Omental fat pad (tissue), 4 donors: ENCODE measurements around the gene IQCN. TPM values are rescaled to one million over a fixed set of nuclear protein-coding genes. Genes with fewer than 3 reads are reported as not detected.
A peak's percentile ranks its signal among the peaks of the same experiment; 100 is the strongest.

Experiments used
- ATAC-seq: fragments of 150-250 bp; one replicate; pipeline ENCODE4 v1.9.1; 2016; ENCODE audit warnings: mild to moderate bottlenecking, moderate library complexity; ENCODE audit not compliant: low FRiP score
- DNase-seq: peaks from one replicate; pipeline ENCODE4 v3.0.0-alpha.2; 2019; ENCODE audit warnings: low spot score
- total RNA-seq, 4 donors: library from RNA; depleted of rRNA; stranded (reverse); fragments of >200 nt; gene quantifications; one replicate each; pipeline ENCODE4 v1.1.0, GENCODE V29; 2016
- TF ChIP-seq, protein P1 (sequence below), 3 donors: fragments of 450-650 bp; IDR thresholded peaks; one replicate each; pipeline ENCODE4 v1.5.1; 2016 to 2017; ENCODE audit warnings: antibody characterized with exemption in 3 of 3, mild to moderate bottlenecking in 3 of 3, moderate library complexity in 2 of 3

Gene IQCN
- total RNA-seq, 4 donors from 2014 or later: 1.7 to 15.9 (median 7.4) TPM

DNA sequence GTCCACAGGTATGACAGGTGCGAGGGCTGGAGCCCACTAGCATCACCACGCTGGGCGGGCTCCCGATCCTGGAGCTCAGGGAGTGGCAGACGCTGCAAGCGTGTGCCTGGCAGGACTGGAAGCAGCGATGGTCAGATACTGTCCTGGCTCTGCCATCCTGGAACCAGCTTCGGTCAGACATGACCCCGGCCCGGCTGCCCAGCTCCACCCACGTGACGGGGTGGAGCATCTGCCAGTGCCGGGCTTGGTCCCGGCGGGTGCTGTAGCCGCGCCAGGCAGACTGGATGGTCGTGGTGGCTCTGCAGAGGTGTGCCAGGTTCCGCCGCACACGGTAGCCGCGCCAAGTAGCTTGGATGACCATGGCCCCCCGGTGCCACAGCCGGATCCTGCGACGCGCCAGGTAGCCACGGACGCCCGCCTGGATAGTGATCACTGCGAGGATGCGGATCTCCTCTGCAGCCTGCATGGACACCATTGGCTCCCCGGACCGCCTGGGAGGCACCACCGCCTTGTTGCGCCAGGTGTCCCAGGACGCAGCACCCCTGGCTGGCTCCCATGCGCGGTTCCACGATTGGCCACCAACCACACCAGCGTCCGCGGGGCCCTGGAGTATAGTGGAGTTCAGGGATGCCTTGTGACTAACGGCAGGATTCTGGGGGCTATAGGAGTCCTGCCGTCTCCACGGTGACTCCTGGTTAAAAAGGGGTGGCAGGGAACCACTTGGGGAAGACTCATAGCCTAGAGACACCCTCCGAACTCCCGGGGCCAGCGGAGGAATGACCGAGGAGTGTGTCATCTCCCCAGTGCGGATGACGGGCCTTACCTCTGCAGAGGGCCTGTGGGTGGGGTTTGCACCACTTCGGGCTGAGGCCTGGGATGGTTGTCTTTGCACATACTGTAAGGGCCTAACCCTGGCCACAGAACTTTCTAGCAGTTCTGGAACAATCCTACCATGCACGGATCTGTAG lies 16.5 kb downstream of the IQCN start:
- ATAC-seq: no peak
- TF ChIP-seq, protein P1, sequence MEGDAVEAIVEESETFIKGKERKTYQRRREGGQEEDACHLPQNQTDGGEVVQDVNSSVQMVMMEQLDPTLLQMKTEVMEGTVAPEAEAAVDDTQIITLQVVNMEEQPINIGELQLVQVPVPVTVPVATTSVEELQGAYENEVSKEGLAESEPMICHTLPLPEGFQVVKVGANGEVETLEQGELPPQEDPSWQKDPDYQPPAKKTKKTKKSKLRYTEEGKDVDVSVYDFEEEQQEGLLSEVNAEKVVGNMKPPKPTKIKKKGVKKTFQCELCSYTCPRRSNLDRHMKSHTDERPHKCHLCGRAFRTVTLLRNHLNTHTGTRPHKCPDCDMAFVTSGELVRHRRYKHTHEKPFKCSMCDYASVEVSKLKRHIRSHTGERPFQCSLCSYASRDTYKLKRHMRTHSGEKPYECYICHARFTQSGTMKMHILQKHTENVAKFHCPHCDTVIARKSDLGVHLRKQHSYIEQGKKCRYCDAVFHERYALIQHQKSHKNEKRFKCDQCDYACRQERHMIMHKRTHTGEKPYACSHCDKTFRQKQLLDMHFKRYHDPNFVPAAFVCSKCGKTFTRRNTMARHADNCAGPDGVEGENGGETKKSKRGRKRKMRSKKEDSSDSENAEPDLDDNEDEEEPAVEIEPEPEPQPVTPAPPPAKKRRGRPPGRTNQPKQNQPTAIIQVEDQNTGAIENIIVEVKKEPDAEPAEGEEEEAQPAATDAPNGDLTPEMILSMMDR (IDR thresholded peaks at IDR 0.05): no peak
- no peak for DNase-seq

DNA sequence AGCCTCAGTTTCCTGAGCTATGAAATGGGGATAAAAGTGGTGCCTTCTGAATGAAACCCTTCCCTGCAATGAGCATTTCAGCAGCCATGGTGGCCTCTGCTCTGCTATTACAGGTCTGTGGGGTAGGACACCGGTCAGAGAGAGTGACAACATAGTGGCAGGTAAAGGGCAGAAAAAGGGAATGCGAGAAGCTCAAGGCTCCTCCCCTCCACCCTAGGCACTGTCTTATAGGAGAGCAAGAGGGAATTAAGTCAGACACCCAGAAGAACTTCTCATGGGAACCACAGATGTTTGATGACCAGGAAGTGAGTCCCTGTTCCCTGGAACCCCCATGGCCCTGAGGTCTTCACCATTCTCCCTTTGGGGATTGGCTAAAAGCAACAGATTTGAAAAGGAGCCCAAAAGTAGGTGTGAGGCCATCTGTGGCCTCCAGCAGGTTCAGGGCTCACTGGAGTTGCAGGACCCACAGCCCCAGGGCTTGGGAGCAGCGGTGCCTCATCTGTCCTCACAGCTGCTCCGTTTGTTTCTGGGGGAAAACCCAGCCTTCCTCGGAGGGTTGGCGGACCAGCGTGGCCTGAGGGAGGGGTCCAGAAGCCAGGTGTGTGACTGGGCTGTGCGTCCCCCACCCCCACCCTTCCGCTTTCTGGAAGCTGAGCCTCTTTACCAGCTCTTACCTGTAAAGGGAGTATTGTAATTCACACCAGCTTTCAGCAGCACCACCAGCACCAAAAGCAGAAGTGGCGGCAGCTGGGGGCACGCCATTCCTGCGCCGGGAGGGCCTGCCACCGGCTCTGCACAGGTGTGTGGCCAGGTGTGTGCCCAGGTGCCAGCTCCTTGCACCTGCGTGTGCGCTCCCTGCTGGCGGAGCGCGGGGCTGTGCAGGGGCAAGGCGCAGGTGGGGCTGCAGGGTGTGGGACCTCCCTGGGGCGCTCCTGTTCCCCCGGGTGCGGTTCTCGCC lies 19.4 kb downstream of the IQCN start:
- TF ChIP-seq, protein P1 (IDR thresholded peaks at IDR 0.05): no peak
- DNase-seq: no peak
- ATAC-seq: no peak

DNA sequence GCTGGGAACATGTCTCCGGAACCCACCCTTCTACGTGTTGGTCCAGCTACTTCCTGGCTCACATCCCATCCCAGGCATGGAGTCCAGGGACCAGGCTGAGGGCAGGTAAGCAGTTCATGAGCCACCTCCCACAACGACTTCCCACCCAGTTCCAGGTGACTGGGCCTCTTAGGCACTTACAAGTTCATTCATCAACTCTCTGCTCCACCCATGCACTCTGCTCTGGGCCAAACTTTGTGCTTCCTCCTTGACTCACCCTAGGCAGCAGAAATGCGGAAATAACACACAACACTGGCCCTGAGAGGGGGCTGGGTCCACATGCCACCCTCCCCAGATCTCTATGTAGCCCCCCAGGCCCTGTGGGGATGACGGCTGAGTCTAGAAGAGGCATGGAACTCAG lies 20.5 kb downstream of the IQCN start:
- TF ChIP-seq, protein P1 (IDR thresholded peaks at IDR 0.05): no peak
- ATAC-seq (no peak), DNase-seq (no peak)

DNA sequence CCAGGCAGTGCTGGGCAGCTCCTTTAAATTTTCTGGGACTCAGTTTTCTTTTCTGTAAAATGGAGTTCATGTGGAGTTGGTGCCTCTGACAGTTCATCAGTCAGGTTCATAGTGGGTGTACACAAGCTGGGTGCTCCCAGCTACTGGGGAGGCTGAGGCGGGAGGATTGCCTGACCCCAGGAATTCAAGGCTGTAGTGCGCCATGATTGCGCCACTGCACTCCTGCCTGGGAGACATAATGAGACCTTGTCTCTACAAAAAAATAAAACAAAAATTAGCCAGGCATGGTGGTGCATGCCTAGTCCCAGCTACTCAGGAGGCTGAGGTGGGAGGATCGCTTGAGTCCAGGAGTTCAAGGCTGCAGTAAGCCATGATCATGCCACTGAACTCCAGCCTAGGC lies 21.1 kb downstream of the IQCN start:
- no peak for ATAC-seq
- TF ChIP-seq, protein P1 (IDR thresholded peaks at IDR 0.05): no peak
- DNase-seq: no peak

DNA sequence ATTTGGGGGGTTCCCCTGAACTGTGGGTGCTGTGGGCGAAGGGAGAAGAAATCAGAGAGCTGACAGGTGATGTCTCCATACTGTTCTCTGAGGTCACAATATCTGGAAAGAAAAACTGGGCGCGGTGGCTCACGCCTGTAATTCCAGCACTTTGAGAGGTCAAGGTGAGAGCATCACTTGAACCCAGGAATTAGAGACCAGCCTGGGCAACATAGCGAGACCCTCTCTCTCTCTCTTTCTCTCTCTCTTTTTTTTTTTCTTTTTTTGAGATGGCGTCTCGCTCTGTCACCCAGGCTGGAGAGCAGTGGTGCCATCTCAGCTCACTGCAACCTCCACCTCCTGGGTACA lies 21.9 kb downstream of the IQCN start:
- ATAC-seq: no peak
- TF ChIP-seq, protein P1 (IDR thresholded peaks at IDR 0.05): no peak

DNA sequence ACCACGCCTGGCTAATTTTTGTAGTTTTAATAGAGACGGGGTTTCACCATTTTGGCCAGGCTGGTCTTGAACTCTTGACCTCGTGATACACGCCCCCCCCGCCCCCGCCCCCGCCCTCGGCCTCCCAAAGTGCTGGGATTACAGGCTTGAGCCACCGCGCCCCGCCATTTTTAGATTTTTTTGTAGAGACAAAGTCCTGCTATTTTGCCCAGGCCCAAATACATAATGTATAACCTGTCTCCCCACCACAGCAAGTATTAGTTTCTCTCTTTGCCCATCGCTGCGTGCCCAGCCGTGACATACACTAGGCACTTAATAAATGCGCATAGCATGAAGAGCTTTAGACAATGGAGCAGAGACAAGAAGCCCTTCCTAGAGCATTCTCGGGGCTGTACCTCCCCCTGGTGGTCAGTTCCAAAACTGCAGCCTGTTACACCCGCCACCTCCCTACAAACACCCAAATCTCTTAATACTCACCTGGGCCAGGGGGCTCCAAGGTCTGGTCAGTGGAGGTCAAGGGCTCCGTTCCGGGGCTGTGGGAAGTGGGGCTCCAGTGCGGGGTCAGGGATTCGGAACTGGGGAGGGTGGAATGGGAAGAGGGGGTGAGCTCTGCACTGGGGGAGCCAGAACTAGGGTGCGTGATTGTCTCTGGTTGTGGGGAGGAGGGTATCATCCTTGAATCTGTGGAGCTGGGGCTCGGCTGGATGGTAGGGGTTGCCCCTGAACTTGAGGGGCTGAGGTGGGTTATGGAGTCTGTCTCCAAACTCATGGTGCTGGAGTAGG lies 22.5 kb downstream of the IQCN start:
- TF ChIP-seq, protein P1 (IDR thresholded peaks at IDR 0.05): peak in 2 of 3 donors; percentile 83 to 94
- ATAC-seq: no peak
- peak; percentile 84 for DNase-seq

More for the DNA sequence above, 21.9 kb downstream of the IQCN start:
- DNase-seq: no peak
